Skeletal muscle satellite cell (primary cell): ENCODE measurements around the gene MRPL50.
"Not testable (repeated sequence)": the region's sequence is repeated elsewhere in the genome, so short reads cannot be mapped to it uniquely, and the experiment has no call there.

Experiments used
- H3K27me3 ChIP-seq: 2 replicates; pipeline ENCODE4 v1.7.0; 2013; ENCODE audit warnings: low read length; ENCODE audit not compliant: control insufficient read depth, insufficient read depth
- H3K36me3 ChIP-seq: 2 replicates; pipeline ENCODE4 v1.7.0; 2013; ENCODE audit warnings: mild to moderate bottlenecking, control low read depth, low read length; ENCODE audit not compliant: insufficient read depth
- H3K4me1 ChIP-seq: 2 replicates; pipeline ENCODE4 v1.7.0; 2013; ENCODE audit warnings: low read length; ENCODE audit not compliant: control insufficient read depth, insufficient read depth
- H3K4me2 ChIP-seq: 2 replicates; pipeline ENCODE4 v1.7.0; 2013; ENCODE audit warnings: mild to moderate bottlenecking, low read length
- H3K4me3 ChIP-seq: 2 replicates; pipeline ENCODE4 v1.7.0; 2013; ENCODE audit warnings: low read length
- H3K9ac ChIP-seq: 2 replicates; pipeline ENCODE4 v1.7.0; 2013; ENCODE audit warnings: mild to moderate bottlenecking, low read depth, low read length, moderate library complexity
- H3K9me3 ChIP-seq: replicated peaks from 2 replicates; pipeline ENCODE4 v1.7.0; 2013; ENCODE audit warnings: mild to moderate bottlenecking, control low read depth, low read length

The MRPL50 gene

DNA sequence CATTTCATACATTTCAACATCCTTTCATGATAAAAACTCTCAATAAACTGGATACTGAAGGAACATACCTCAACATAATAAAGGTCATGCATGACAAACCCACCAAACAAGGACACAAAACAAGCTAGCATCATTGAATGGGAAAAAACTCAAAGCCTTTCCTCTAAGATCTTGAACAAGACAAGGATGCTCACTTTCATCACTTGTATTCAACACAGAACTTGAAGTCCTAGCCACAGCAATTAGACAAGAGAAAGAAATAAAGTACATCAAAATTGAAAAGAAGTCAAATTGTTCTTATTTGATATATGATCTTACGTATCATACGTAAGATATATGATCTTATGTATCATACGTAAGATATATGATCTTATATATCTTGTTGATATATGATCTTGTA, 5.3 kb downstream of the MRPL50 start:
- no peak overlapping the region for H3K9ac ChIP-seq
- H3K36me3 ChIP-seq: peaks cover 21% of the 10 kb centered on the region
- H3K9me3 ChIP-seq: no peaks in the 10 kb centered on the region
- no peaks in the 10 kb centered on the region for H3K27me3 ChIP-seq
- H3K4me2 ChIP-seq: no peak overlapping the region
- H3K4me3 ChIP-seq: no peak overlapping the region
- H3K4me1 ChIP-seq: peaks cover 4% of the 10 kb centered on the region

- no peak overlapping the region for H3K4me2 ChIP-seq
- H3K36me3 ChIP-seq: peaks cover 16% of the 10 kb centered on the region
- H3K27me3 ChIP-seq: no peaks in the 10 kb centered on the region
- no peaks in the 10 kb centered on the region for H3K4me1 ChIP-seq
- H3K9ac ChIP-seq: no peak overlapping the region
- no peaks in the 10 kb centered on the region for H3K9me3 ChIP-seq
- H3K4me3 ChIP-seq: no peak overlapping the region
These were observed 9.9 kb downstream of the MRPL50 start for GRCh38 chr9:101388507-101388993.

GRCh38 chr9:101387871-101388506, 10.4 kb downstream of the MRPL50 start:
- no peak overlapping the region for H3K9ac ChIP-seq
- peaks cover 16% of the 10 kb centered on the region for H3K36me3 ChIP-seq
- no peak overlapping the region for H3K4me2 ChIP-seq
- H3K4me1 ChIP-seq: no peaks in the 10 kb centered on the region
- H3K27me3 ChIP-seq: no peaks in the 10 kb centered on the region
- H3K9me3 ChIP-seq: no peaks in the 10 kb centered on the region
- no peak overlapping the region for H3K4me3 ChIP-seq

DNA sequence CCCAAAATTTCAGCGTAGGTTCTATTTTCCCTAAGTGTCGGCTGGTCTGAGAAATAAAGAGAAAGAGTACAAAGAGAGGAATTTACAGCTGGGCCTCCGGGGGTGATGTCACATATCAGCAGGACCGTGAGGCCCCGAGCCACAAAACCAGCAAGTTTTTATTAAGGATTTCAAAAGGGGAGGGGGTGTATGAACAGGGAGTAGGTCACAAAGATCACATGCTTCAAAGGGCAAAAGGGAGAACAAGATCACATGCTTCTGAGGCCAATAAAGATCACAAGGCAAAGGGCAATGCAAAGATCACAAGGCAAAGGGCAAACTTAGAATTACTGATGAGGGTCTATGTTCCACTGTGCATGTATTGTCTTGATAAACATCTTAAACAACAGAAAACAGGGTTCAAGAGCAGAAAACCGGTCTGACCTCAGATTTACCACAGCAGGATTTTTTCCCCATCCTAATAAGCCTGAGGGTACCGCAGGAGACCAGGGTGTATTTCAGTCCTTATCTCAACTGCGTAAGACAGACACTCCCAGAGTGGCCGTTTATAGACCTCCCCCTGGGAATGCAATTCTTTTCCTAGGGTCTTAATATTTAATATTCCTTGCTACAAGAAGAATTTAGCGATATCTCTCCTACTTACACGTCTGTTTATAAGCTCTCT, 13.4 kb downstream of the MRPL50 start, which contains the start of gene BAAT:
Gene BAAT, minus strand, starts transcription at position 134 of the 664 bp plus-strand sequence. CDS start 13,602 bp downstream, outside the sequence.
- H3K4me1 ChIP-seq, H3K36me3 ChIP-seq, H3K4me2 ChIP-seq, H3K4me3 ChIP-seq, H3K9ac ChIP-seq, H3K27me3 ChIP-seq, H3K9me3 ChIP-seq: not testable (repeated sequence)

DNA sequence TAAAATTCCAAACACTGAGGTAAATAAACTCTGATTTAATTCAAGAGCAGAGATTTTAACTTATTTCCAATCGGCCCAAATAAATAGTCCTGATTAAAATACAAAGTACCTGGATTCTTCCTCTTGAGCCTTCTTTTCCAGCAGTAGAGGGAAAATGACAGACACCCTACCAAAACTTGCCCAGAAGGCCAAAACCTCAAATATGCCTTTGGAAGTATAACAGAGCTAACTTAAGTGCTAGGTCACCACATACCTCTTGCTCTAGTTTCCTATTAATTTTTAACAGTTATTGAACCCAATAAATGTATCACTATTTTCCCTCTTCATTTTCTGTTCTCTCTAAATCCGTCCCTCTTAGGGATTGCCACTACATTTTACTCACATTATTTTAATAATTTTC, 15.1 kb downstream of the MRPL50 start:
- Histone ChIP-seq H3K4me1 (no peaks in the 10 kb centered on the region), H3K9ac (no peak overlapping the region), H3K36me3 (no peaks in the 10 kb centered on the region), H3K9me3 (no peaks in the 10 kb centered on the region), H3K4me3 (no peak overlapping the region), H3K4me2 (no peak overlapping the region), H3K27me3 (no peaks in the 10 kb centered on the region)

- no peaks in the 10 kb centered on the region for H3K4me1 ChIP-seq
- no peak overlapping the region for H3K9ac ChIP-seq
- no peaks in the 10 kb centered on the region for H3K27me3 ChIP-seq
- H3K4me3 ChIP-seq: no peak overlapping the region
- no peak overlapping the region for H3K4me2 ChIP-seq
- H3K9me3 ChIP-seq: no peaks in the 10 kb centered on the region
- H3K36me3 ChIP-seq: no peaks in the 10 kb centered on the region
These were observed 16.5 kb downstream of the MRPL50 start for GRCh38 chr9:101381833-101382342.

GRCh38 chr9:101381118-101381517, 17.3 kb downstream of the MRPL50 start:
- Histone ChIP-seq H3K4me1 (peaks cover 7% of the 10 kb centered on the region), H3K4me3 (no peak overlapping the region), H3K27me3 (no peaks in the 10 kb centered on the region), H3K9me3 (no peaks in the 10 kb centered on the region), H3K9ac (no peak overlapping the region), H3K36me3 (no peaks in the 10 kb centered on the region), H3K4me2 (no peak overlapping the region)

GRCh38 chr9:101380295-101380694, 18.1 kb downstream of the MRPL50 start:
- no peak overlapping the region for H3K9ac ChIP-seq
- H3K9me3 ChIP-seq: no peaks in the 10 kb centered on the region
- no peak overlapping the region for H3K4me2 ChIP-seq
- H3K4me1 ChIP-seq: peaks cover 7% of the 10 kb centered on the region
- no peaks in the 10 kb centered on the region for H3K36me3 ChIP-seq
- H3K4me3 ChIP-seq: no peak overlapping the region
- H3K27me3 ChIP-seq: no peaks in the 10 kb centered on the region

GRCh38 chr9:101376111-101376848, 22.1 kb downstream of the MRPL50 start:
- Histone ChIP-seq H3K4me2 (no peak overlapping the region), H3K9me3 (no peaks in the 10 kb centered on the region), H3K9ac (no peak overlapping the region), H3K27me3 (no peaks in the 10 kb centered on the region), H3K36me3 (no peaks in the 10 kb centered on the region), H3K4me1 (peaks cover 7% of the 10 kb centered on the region), H3K4me3 (no peak overlapping the region)

DNA sequence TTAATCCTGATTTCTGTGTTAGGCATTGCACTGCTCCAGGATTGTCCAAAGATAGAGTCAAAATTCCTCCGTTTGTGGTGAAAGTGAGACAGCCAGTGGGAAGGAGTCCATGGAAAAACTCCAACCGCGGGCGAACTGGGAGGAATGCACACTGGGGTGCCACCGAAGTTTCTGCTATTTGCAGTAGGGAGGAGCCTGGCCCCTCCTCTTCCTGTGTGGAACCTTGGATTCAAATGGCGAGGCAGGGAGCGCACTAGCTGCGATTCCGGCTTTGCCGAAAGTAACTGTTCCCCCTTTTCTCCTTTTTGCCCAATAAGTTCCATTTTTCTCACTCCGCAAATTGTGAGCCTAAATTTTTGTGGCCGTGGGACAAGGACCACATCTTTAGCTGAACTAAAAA, 22.9 kb downstream of the MRPL50 start:
- Histone ChIP-seq H3K9ac (no peak overlapping the region), H3K9me3 (no peaks in the 10 kb centered on the region), H3K4me3 (no peak overlapping the region), H3K36me3 (no peaks in the 10 kb centered on the region), H3K27me3 (no peaks in the 10 kb centered on the region), H3K4me1 (peaks cover 7% of the 10 kb centered on the region), H3K4me2 (no peak overlapping the region)

- H3K27me3 ChIP-seq: no peaks in the 10 kb centered on the region
- no peaks in the 10 kb centered on the region for H3K9me3 ChIP-seq
- H3K4me2 ChIP-seq: no peak overlapping the region
- H3K4me1 ChIP-seq: peaks cover 7% of the 10 kb centered on the region
- no peak overlapping the region for H3K4me3 ChIP-seq
- H3K9ac ChIP-seq: no peak overlapping the region
- H3K36me3 ChIP-seq: no peaks in the 10 kb centered on the region
These were observed 25.9 kb downstream of the MRPL50 start for GRCh38 chr9:101372327-101373118.
